ENCODE data around the gene LRRC4C. TPM values are rescaled to one million over a fixed set of nuclear protein-coding genes. Genes with fewer than 3 reads are reported as not detected.

The LRRC4C gene
- polyA plus RNA-seq, 1 donor from 2014 or later: 24.3 TPM

DNA sequence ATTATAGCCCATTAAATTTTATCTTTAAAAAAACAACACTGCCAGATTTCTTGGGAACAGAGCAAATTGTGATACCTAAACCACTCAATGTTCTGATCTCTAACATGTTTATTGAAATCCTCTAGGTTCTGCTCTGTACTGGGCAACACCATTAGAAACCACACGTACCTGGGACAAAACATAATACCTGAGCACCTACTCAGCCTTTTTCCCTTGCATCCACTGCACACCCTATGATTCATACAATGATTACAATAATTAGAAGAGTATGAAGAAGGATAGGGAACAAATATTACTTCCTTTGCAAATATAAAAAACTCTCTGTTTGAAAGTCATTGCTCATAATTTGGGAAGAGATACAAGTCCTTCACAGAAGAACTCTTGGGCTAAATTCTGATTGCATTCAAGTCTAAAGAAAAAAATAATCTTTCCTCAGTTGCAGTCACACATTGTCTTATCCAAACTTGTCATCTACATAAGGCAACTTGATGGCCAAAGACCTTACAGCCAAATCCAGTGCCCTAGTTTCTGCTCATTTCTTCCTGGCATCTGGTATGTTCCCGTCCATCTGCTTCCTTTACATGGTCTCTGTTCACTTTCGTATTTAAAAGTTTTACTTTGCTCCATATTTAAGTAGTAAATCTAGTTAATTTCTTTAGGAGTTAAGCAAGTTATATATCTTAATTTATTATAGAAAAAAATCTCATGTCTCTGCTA is 407.4 kb downstream of the LRRC4C start:
- no peak for TF ChIP-seq CTCF (IDR thresholded peaks at IDR 0.05; ENCODE audit: poor library complexity, severe bottlenecking)
- no peak for TF ChIP-seq RAD21 (conservative IDR thresholded peaks at IDR 0.05)
- no peak for TF ChIP-seq SMC3 (conservative IDR thresholded peaks at IDR 0.05; ENCODE audit: poor library complexity)
- TF ChIP-seq TAF1 (IDR thresholded peaks at IDR 0.05; ENCODE audit: low read depth): no peak
- TF ChIP-seq, protein P1, sequence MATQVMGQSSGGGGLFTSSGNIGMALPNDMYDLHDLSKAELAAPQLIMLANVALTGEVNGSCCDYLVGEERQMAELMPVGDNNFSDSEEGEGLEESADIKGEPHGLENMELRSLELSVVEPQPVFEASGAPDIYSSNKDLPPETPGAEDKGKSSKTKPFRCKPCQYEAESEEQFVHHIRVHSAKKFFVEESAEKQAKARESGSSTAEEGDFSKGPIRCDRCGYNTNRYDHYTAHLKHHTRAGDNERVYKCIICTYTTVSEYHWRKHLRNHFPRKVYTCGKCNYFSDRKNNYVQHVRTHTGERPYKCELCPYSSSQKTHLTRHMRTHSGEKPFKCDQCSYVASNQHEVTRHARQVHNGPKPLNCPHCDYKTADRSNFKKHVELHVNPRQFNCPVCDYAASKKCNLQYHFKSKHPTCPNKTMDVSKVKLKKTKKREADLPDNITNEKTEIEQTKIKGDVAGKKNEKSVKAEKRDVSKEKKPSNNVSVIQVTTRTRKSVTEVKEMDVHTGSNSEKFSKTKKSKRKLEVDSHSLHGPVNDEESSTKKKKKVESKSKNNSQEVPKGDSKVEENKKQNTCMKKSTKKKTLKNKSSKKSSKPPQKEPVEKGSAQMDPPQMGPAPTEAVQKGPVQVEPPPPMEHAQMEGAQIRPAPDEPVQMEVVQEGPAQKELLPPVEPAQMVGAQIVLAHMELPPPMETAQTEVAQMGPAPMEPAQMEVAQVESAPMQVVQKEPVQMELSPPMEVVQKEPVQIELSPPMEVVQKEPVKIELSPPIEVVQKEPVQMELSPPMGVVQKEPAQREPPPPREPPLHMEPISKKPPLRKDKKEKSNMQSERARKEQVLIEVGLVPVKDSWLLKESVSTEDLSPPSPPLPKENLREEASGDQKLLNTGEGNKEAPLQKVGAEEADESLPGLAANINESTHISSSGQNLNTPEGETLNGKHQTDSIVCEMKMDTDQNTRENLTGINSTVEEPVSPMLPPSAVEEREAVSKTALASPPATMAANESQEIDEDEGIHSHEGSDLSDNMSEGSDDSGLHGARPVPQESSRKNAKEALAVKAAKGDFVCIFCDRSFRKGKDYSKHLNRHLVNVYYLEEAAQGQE (IDR thresholded peaks at IDR 0.05; ENCODE audit: borderline replicate concordance): no peak
- no peak for TF ChIP-seq MXI1 (conservative IDR thresholded peaks at IDR 0.05; ENCODE audit: poor library complexity, severe bottlenecking)
- no peak for TF ChIP-seq EP300 (conservative IDR thresholded peaks at IDR 0.05; ENCODE audit: poor library complexity, severe bottlenecking)
- TF ChIP-seq POLR2AphosphoS5 (IDR thresholded peaks at IDR 0.05): no peak
- TF ChIP-seq EZH2 (IDR thresholded peaks at IDR 0.05; ENCODE audit: borderline replicate concordance, insufficient read depth, low read length, poor library complexity, severe bottlenecking): no peak
- H2AFZ ChIP-seq (ENCODE audit: low read depth, low read length): no peak overlapping the region

DNA sequence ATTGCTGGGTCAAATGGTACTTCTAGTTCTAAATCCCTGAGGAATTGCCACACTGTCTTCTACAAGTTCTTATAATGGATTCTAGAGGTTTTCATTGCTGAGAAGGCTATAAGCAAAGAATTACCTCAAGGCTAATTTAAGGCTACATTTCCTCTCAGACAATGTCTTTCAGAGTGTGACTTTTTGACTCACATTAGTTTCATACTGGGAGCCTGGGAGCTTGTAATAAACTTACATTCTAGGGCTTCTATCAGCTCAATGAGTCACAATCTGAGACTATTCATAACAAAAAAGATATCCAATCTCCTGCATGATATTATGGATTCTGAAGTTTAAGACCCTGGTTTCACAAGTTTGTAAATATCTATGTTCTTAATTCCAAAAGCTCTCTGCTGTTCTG is 408.7 kb downstream of the LRRC4C start:
- no peak for TF ChIP-seq MXI1 (conservative IDR thresholded peaks at IDR 0.05; ENCODE audit: poor library complexity, severe bottlenecking)
- TF ChIP-seq, protein P1 (IDR thresholded peaks at IDR 0.05; ENCODE audit: borderline replicate concordance): no peak
- TF ChIP-seq CTCF (IDR thresholded peaks at IDR 0.05; ENCODE audit: poor library complexity, severe bottlenecking): no peak
- no peak for TF ChIP-seq RAD21 (conservative IDR thresholded peaks at IDR 0.05)
- no peak for TF ChIP-seq TAF1 (IDR thresholded peaks at IDR 0.05; ENCODE audit: low read depth)
- TF ChIP-seq POLR2AphosphoS5 (IDR thresholded peaks at IDR 0.05): no peak
- no peak for TF ChIP-seq EP300 (conservative IDR thresholded peaks at IDR 0.05; ENCODE audit: poor library complexity, severe bottlenecking)
- no peak for TF ChIP-seq EZH2 (IDR thresholded peaks at IDR 0.05; ENCODE audit: borderline replicate concordance, insufficient read depth, low read length, poor library complexity, severe bottlenecking)
- Histone ChIP-seq H2AFZ (ENCODE audit: low read depth, low read length) (no peak overlapping the region), H3K4me2 (ENCODE audit: low read length) (no peak overlapping the region), H3K4me3 (ENCODE audit: low read length) (no peak overlapping the region), H3K36me3 (ENCODE audit: insufficient read depth, low read length) (no peaks in the 10 kb centered on the region), H3F3A (ENCODE audit: insufficient read depth, low read length, poor library complexity, severe bottlenecking) (no peaks in the 10 kb centered on the region), H3K9me2 (ENCODE audit: insufficient read depth, low read length) (no peaks in the 10 kb centered on the region), H3K9me3 (ENCODE audit: low read length) (no peaks in the 10 kb centered on the region), H3K9ac (ENCODE audit: low read length) (no peak overlapping the region), H4K20me1 (ENCODE audit: insufficient read depth) (no peaks in the 10 kb centered on the region), H3K79me2 (replicated peaks; ENCODE audit: insufficient read depth, low read length) (no peaks in the 10 kb centered on the region), H3K27ac (ENCODE audit: low read length) (no peak overlapping the region), H3K27me3 (ENCODE audit: insufficient read depth, low read depth, low read length) (no peaks in the 10 kb centered on the region)

More for the DNA sequence above, 407.4 kb downstream of the LRRC4C start:
- Histone ChIP-seq H3K27ac (ENCODE audit: low read length) (no peak overlapping the region), H4K20me1 (ENCODE audit: insufficient read depth) (no peaks in the 10 kb centered on the region), H3K27me3 (ENCODE audit: insufficient read depth, low read depth, low read length) (no peaks in the 10 kb centered on the region), H3K79me2 (replicated peaks; ENCODE audit: insufficient read depth, low read length) (no peaks in the 10 kb centered on the region), H3K4me2 (ENCODE audit: low read length) (no peak overlapping the region), H3K4me3 (ENCODE audit: low read length) (no peak overlapping the region), H3K36me3 (ENCODE audit: insufficient read depth, low read length) (no peaks in the 10 kb centered on the region), H3K9me2 (ENCODE audit: insufficient read depth, low read length) (no peaks in the 10 kb centered on the region), H3F3A (ENCODE audit: insufficient read depth, low read length, poor library complexity, severe bottlenecking) (no peaks in the 10 kb centered on the region), H3K9me3 (ENCODE audit: low read length) (no peaks in the 10 kb centered on the region), H3K9ac (ENCODE audit: low read length) (no peak overlapping the region)

Measured in neural cell (in vitro differentiated cells).